T-cell (primary cell): ENCODE measurements around the gene RBCK1. TPM values are rescaled to one million over a fixed set of nuclear protein-coding genes. Genes with fewer than 3 reads are reported as not detected.
"Not testable (repeated sequence)": the region's sequence is repeated elsewhere in the genome, so short reads cannot be mapped to it uniquely, and the experiment has no call there.

Source experiments
- ATAC-seq, 4 experiments: fragments of 200-7000 bp in 3 of 4; fragments of 150-1000 bp in 1 of 4; cut with Tn5 transposase; replicated peaks in 1 of 4; 1 replicate in 3 of 4; 2 replicates in 1 of 4; pipeline ENCODE4 v1.10.0; 2021; ENCODE audit warnings: moderate library complexity in 3 of 4, mild to moderate bottlenecking in 2 of 4, moderate number of reproducible peaks in 1 of 4
- CTCF ChIA-PET, 2 donors: fragments of 300-600 bp; sonication (Branson Sonifier 250); formaldehyde crosslinking; loops; one replicate each; lab custom pipeline; 2022; ENCODE audit warnings: antibody characterized with exemption in 2 of 2; lab: Charles Lee
- POLR2A ChIA-PET, 2 donors: fragments of 300-600 bp; sonication (Branson Sonifier 250); formaldehyde crosslinking; loops; one replicate each; lab custom pipeline; 2022; ENCODE audit warnings: antibody characterized with exemption in 2 of 2; lab: Charles Lee
- DNase-seq, 35 experiments: peaks; one replicate each; pipeline versions ENCODE4 v3.0.0 to v3.0.0-alpha.2; 2013 to 2023
- H3K27ac ChIP-seq: one replicate; pipeline ENCODE4 v1.5.1; 2013; ENCODE audit warnings: low read length
- H3K27me3 ChIP-seq, 2 experiments: replicated peaks in 1 of 2; 1 replicate in 1 of 2; 2 replicates in 1 of 2; pipeline versions ENCODE4 v1.6.1 to v1.7.0; 2013; ENCODE audit warnings: low read length in 1 of 2, mixed read lengths in 1 of 2; ENCODE audit not compliant: control insufficient read depth in 2 of 2, insufficient read depth in 2 of 2; ENCODE audit errors: extremely low read depth in 1 of 2
- H3K36me3 ChIP-seq, 2 donors: 1 replicate in 1 of 2; 2 replicates in 1 of 2; pipeline versions ENCODE4 v1.6.1 to v1.7.0; 2013; ENCODE audit warnings: low read length in 1 of 2; ENCODE audit not compliant: control insufficient read depth in 2 of 2, insufficient read depth in 1 of 2; ENCODE audit errors: extremely low read depth in 1 of 2
- H3K4me1 ChIP-seq, 2 experiments: 1 replicate in 1 of 2; 2 replicates in 1 of 2; pipeline versions ENCODE4 v1.6.1 to v1.7.0; 2013; ENCODE audit warnings: low read length in 2 of 2, mixed read lengths in 1 of 2; ENCODE audit not compliant: insufficient read depth in 2 of 2, control insufficient read depth in 1 of 2; ENCODE audit errors: extremely low read depth in 1 of 2
- H3K4me3 ChIP-seq, 2 donors: 1 replicate in 1 of 2; 2 replicates in 1 of 2; pipeline versions ENCODE4 v1.5.1 to v1.7.0; 2013; ENCODE audit warnings: mild to moderate bottlenecking in 2 of 2, low read length in 1 of 2, moderate library complexity in 1 of 2; ENCODE audit not compliant: control insufficient read depth in 1 of 2; ENCODE audit errors: extremely low read depth in 1 of 2
- H3K9me3 ChIP-seq: 2 replicates; pipeline ENCODE4 v1.7.0; 2013
- H3K27ac Mint-ChIP-seq, 2 donors: one replicate each; pipeline ENCODE4 v1.8.0; 2020 to 2021; ENCODE audit warnings: mild to moderate bottlenecking in 2 of 2, mixed read lengths in 2 of 2
- H3K27me3 Mint-ChIP-seq, 2 donors: one replicate each; pipeline ENCODE4 v1.8.0; 2021 to 2022; ENCODE audit warnings: mixed read lengths in 2 of 2
- H3K36me3 Mint-ChIP-seq: one replicate; pipeline ENCODE4 v1.8.0; 2021; ENCODE audit warnings: mixed read lengths
- H3K4me1 Mint-ChIP-seq, 3 donors: one replicate each; pipeline ENCODE4 v1.8.0; 2020 to 2022; ENCODE audit warnings: mixed read lengths in 3 of 3, mild to moderate bottlenecking in 1 of 3
- H3K4me3 Mint-ChIP-seq, 3 donors: one replicate each; pipeline ENCODE4 v1.8.0; 2020 to 2022; ENCODE audit warnings: mild to moderate bottlenecking in 3 of 3, mixed read lengths in 3 of 3, moderate library complexity in 3 of 3
- H3K9me3 Mint-ChIP-seq, 3 donors: one replicate each; pipeline ENCODE4 v1.8.0; 2020 to 2022; ENCODE audit warnings: mixed read lengths in 3 of 3
- WGBS: methylation state at CpG from one replicate; pipeline ENCODE4 v1.1.5; 2013; ENCODE audit warnings: missing lambda C conversion rate; ENCODE audit not compliant: insufficient coverage; 5-methylcytosine and 5-hydroxymethylcytosine counted together
- total RNA-seq, 35 experiments: library from RNA in 6 of 35; stranded (reverse) in 6 of 35; fragments of 120-200 nt in 1 of 35; gene quantifications; one replicate each; pipeline versions ENCODE4 v1.2.1 to v1.2.4 and lab custom pipeline; 2013 to 2026

Gene RBCK1
- total RNA-seq, 5 donors from 2014 or later (not counting 1 experiment from before 2014, with no cell fraction given), result 87.0 to 110 (median 105) TPM

DNA sequence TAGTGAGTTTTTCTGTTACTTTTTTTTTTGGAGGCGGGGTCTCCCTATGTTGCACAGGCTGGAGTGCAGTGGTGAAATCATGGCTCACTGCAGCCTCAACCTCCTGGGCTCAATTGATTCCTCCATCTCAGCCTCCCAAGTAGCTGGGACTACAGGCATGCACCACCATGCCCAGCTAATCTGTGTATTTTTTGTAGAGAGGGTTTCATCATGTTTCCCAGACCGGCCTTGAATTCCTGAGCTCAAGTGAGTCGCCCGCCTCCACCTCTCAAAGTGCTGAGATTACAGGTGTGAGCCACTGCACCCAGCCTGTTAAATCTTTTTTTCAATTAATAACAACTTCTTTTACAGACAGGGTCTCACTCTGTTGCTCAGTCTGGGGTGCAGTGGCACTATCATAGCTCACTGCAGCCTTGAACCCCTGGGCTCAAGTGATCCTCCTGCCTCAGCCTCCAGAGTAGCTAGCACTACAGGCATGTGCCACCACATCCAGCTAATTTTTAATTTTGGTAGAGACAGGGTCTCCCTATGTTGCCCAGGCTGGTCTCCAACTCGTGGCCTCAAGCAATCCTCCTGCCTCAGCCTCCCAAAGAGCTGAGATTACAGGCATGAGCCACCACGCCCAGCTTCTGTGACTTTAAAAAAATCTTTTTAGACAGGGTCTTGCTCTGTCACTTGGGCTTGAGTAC lies 68.6 kb downstream of the RBCK1 start:
- POLR2A ChIA-PET, H3K9me3 Mint-ChIP-seq, H3K27ac Mint-ChIP-seq, H3K27ac ChIP-seq, H3K36me3 ChIP-seq, ATAC-seq, H3K27me3 Mint-ChIP-seq, H3K36me3 Mint-ChIP-seq, H3K4me3 Mint-ChIP-seq, H3K9me3 ChIP-seq, H3K27me3 ChIP-seq, H3K4me3 ChIP-seq, DNase-seq: not testable (repeated sequence)
- peaks cover 16 to 24% (median 20%) of the 10 kb centered on the region in 3 donors for H3K4me1 Mint-ChIP-seq
- H3K4me1 ChIP-seq, result peaks cover 2 to 11% of the 10 kb centered on the region in 2 experiments
- WGBS, result 94% methylated on average over 2 of the region's 6 CpGs
- CTCF ChIA-PET, result interaction anchor here (0.6 to 2.3 kb wide), 3 partner anchors 115 to 123 kb away, joined by 4 to 14 read pairs (median 8); no protein-coding TSS in a partner anchor

DNA sequence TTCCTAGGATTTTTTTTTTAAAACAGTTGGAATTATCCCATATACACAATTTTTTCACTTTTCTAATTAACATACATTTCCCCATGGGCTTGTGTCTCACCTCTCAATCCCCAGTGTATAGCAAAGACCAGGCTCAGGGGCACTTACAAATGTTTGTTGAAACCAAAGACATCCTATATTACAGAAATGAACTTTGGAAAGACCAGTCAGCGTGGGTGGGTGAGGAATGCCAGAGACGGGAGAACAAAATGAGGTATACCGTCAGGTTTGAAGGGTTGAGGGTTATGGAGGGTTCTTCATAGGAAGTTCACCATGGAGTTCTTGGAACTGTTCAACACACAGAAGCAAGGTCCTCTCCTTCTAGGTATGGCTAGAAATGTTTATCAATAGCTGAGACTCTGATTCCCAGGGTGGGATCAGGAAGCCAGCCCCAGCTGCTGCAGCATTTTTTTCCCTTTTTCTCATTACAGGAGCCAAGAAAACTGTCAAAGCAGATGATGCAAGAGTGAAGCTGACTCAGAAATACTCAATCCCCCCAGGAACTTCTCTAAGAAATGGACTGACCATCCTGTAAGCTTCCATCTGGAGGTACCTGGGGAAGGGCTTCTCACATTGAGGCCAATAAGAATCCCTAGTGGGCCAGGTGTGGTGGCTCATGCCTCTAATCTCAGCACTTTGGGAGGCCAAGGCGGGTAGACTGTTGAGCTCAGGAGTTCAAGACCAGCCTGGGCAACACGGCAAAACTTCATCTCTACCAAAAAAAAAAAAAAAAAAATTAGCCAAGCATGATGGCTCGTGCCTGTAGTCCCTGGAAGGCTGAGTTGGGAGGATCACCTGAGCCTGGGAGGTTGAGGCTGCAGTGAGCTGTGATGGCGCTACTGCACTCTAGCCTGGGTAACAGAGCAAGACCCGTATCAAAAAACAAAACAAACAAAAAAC lies 70.2 kb downstream of the RBCK1 start:
- Mint-ChIP-seq H3K4me3 (no peak overlapping the region), H3K36me3 (peaks cover 21% of the 10 kb centered on the region), H3K27me3 (no peaks in the 10 kb centered on the region), H3K4me1 (peaks cover 22 to 28% (median 27%) of the 10 kb centered on the region in 3 donors), H3K9me3 (no peaks in the 10 kb centered on the region), H3K27ac (no peak overlapping the region)
- H3K9me3 ChIP-seq, result no peaks in the 10 kb centered on the region
- CTCF ChIA-PET, result interaction anchor here (0.5 to 2.3 kb wide), 12 partner anchors 14 to 189 kb away, joined by 3 to 14 read pairs (median 4); no protein-coding TSS in a partner anchor
- peaks cover 2 to 11% of the 10 kb centered on the region in 2 experiments for H3K4me1 ChIP-seq
- ATAC-seq (peak in 1 of 4 experiments; percentile 5), DNase-seq (no peak)
- WGBS, result 93% methylated on average over 3 of the region's 8 CpGs
- POLR2A ChIA-PET, result no interaction called here
- H3K27ac ChIP-seq, result no peak overlapping the region
- no peaks in the 10 kb centered on the region for H3K27me3 ChIP-seq
- H3K4me3 ChIP-seq, result no peak overlapping the region
- H3K36me3 ChIP-seq, result peaks cover 2 to 21% of the 10 kb centered on the region in 2 donors

DNA sequence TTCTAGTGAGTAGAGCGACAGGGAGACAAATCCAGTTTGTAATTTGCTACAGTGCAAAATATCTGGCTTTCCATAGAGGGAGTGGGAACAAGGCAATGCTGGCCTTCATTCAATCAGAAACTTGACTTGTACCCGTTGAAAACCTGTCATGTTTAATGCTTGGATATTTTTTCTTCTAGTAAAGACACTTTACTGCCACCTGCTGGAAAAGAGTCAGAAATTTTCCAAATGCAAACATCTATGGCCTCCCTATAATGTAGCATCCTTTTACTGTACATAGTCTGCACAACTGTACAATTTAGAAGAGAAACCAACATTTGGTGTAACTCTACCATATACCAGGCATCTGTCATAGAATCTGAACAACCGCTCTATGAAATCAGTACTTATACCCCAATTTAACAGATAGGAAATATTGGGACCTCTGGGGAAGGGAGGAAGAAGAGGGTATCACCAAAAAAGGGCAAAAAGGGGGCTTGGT lies 70.9 kb downstream of the RBCK1 start:
- no peaks in the 10 kb centered on the region for H3K9me3 ChIP-seq
- ATAC-seq (peak; percentile 63 to 78 (median 68)), DNase-seq (peak in 15 of 35 experiments; percentile 5 to 81 (median 24))
- no CpG with 5 or more reads among the region's 3 CpGs for WGBS
- H3K36me3 ChIP-seq, result peaks cover 4 to 25% of the 10 kb centered on the region in 2 donors
- H3K4me3 ChIP-seq, result no peak overlapping the region
- Mint-ChIP-seq H3K27ac (peak overlapping the region in 1 of 2 donors; percentile 23), H3K27me3 (no peaks in the 10 kb centered on the region), H3K9me3 (no peaks in the 10 kb centered on the region), H3K4me1 (peaks cover 22 to 28% (median 27%) of the 10 kb centered on the region in 3 donors), H3K4me3 (no peak overlapping the region), H3K36me3 (peaks cover 28% of the 10 kb centered on the region)
- POLR2A ChIA-PET, result no interaction called here
- H3K27ac ChIP-seq, result no peak overlapping the region
- H3K4me1 ChIP-seq, result peaks cover 2 to 11% of the 10 kb centered on the region in 2 experiments
- CTCF ChIA-PET, result interaction anchor here (0.9 to 1.3 kb wide), 4 partner anchors 17 to 125 kb away, joined by 3 to 5 read pairs (median 4); no protein-coding TSS in a partner anchor
- H3K27me3 ChIP-seq, result no peaks in the 10 kb centered on the region

DNA sequence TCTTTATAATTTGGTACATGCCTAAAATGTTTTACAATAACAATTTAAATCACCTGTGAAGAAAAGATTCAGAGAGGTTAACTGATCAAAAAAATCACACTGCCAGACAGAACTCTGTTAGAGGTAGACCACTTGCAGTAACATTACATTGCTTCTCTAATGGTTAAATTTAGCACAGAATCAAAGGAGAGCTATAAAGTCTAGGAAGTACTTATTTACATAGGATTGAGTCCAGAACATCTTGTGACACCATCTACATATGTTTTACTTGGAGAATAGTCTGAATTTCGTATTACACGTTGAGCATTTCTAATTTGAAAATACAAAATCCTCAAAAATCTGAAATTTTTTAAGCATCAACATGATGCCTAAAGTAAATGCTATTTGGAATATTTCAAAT lies 71.4 kb downstream of the RBCK1 start:
- Histone ChIP-seq H3K27ac (no peak overlapping the region), H3K4me3 (no peak overlapping the region), H3K4me1 (peaks cover 2 to 11% of the 10 kb centered on the region in 2 experiments), H3K36me3 (peaks cover 7 to 30% of the 10 kb centered on the region in 2 donors), H3K27me3 (no peaks in the 10 kb centered on the region), H3K9me3 (no peaks in the 10 kb centered on the region)
- no peaks in the 10 kb centered on the region for H3K27me3 Mint-ChIP-seq
- peaks cover 22 to 28% (median 27%) of the 10 kb centered on the region in 3 donors for H3K4me1 Mint-ChIP-seq
- POLR2A ChIA-PET, result no interaction called here
- ATAC-seq (no peak), DNase-seq (no peak)
- H3K36me3 Mint-ChIP-seq, result peaks cover 32% of the 10 kb centered on the region
- H3K27ac Mint-ChIP-seq, result no peak overlapping the region
- H3K9me3 Mint-ChIP-seq, result no peaks in the 10 kb centered on the region
- no CpG with 5 or more reads among the region's 2 CpGs for WGBS
- H3K4me3 Mint-ChIP-seq, result no peak overlapping the region
- CTCF ChIA-PET, result interaction anchor here in 1 of 2 donors (1.2 kb wide), 1 partner anchor 126 kb away, joined by 4 read pairs; no protein-coding TSS in a partner anchor

DNA sequence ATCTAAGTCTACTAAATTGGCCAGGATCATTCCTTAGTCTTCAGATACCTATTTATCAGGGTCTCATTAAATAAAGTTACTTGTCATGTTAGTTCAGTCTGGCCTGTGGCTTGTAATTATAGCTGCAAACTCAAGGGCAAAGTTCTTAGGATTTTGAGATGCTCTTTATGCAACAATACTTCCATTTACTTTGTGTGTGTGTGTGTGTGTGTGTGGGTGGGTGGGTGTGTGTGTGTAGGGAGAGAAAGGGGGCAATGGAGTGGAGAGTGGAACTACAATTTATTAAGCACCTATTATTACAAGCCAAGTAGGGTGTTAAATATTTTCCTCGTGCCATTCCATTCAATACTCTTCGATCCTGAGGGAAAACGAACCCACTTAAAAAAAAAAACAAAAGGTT lies 71.9 kb downstream of the RBCK1 start:
- ChIA-PET CTCF (interaction anchor here in 1 of 2 donors (1.2 kb wide), 1 partner anchor 126 kb away, joined by 4 read pairs; no protein-coding TSS in a partner anchor), POLR2A (no interaction called here)
- WGBS, result no CpG with 5 or more reads among the region's 3 CpGs
- H3K4me3 Mint-ChIP-seq, result no peak overlapping the region
- Histone ChIP-seq H3K27ac (no peak overlapping the region), H3K27me3 (no peaks in the 10 kb centered on the region), H3K9me3 (no peaks in the 10 kb centered on the region), H3K36me3 (peaks cover 7 to 30% of the 10 kb centered on the region in 2 donors), H3K4me1 (peaks cover 2 to 11% of the 10 kb centered on the region in 2 experiments), H3K4me3 (no peak overlapping the region)
- no peaks in the 10 kb centered on the region for H3K9me3 Mint-ChIP-seq
- peak overlapping the region in 1 of 2 donors; percentile 2 for H3K27ac Mint-ChIP-seq
- DNase-seq (no peak), ATAC-seq (no peak)
- H3K4me1 Mint-ChIP-seq, result peaks cover 22 to 28% (median 27%) of the 10 kb centered on the region in 3 donors
- H3K36me3 Mint-ChIP-seq, result peaks cover 35% of the 10 kb centered on the region
- no peaks in the 10 kb centered on the region for H3K27me3 Mint-ChIP-seq

DNA sequence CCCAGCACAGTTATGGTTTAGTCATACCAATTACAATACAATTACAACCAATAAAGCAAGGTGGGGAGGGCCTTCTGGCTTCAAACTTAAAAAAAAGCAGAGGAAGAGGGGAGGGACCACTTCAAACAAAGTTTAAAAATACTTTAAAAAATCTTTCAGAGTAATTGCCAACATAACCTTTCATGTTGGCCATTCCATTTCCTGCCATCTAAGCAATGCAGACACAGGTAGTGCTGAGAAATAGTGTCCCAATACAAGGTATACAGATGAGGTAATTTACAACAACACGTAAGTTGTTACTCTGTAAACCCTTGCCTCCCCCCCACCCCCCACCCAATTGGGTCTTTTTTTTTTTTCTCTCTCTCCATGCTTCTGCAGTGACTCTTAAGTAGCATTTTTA lies 73.1 kb downstream of the RBCK1 start:
- peaks cover 2 to 11% of the 10 kb centered on the region in 2 experiments for H3K4me1 ChIP-seq
- Mint-ChIP-seq H3K27ac (peak overlapping the region; percentile 53 to 58), H3K4me3 (no peak overlapping the region), H3K4me1 (peaks cover 22 to 28% (median 27%) of the 10 kb centered on the region in 3 donors), H3K36me3 (peaks cover 35% of the 10 kb centered on the region), H3K9me3 (no peaks in the 10 kb centered on the region), H3K27me3 (no peaks in the 10 kb centered on the region)
- H3K27ac ChIP-seq, result no peak overlapping the region
- no peaks in the 10 kb centered on the region for H3K27me3 ChIP-seq
- ATAC-seq, result peak; percentile 54 to 73 (median 71)
- H3K4me3 ChIP-seq, result no peak overlapping the region
- DNase-seq, result peak in 1 of 35 experiments; percentile 32
- ChIA-PET CTCF (interaction anchor here in 1 of 2 donors (1.0 kb wide), 1 partner anchor 119 kb away, joined by 3 read pairs; no protein-coding TSS in a partner anchor), POLR2A (no interaction called here)
- H3K36me3 ChIP-seq, result peaks cover 9 to 39% of the 10 kb centered on the region in 2 donors
- no CpG with 5 or more reads among the region's 1 CpG for WGBS
- no peaks in the 10 kb centered on the region for H3K9me3 ChIP-seq
